Activated gamma-delta T cell treated with anti-CD3 and anti-CD28 coated beads, Interleukin-2, amount 50 U/mL, for 16 hours (primary cell): ENCODE data around the gene NKAIN2.

ENCODE experiments used
- DNase-seq: peaks from one replicate; pipeline ENCODE4 v3.0.0-alpha.2; 2020; ENCODE audit warnings: low read depth

NKAIN2 gene

GRCh38 chr6:124823240-124824111 lies 1019.8 kb downstream of the NKAIN2 start:
- DNase-seq: no peak

- no peak for DNase-seq
These were observed 1021.9 kb downstream of the NKAIN2 start for GRCh38 chr6:124825564-124825963.

GRCh38 chr6:124829822-124830221 lies 1026.2 kb downstream of the NKAIN2 start:
- no peak for DNase-seq

GRCh38 chr6:124830506-124830905 lies 1026.8 kb downstream of the NKAIN2 start:
- no peak for DNase-seq

- DNase-seq: no peak
These were observed 1050.8 kb downstream of the NKAIN2 start for GRCh38 chr6:124854338-124854922.

- no peak for DNase-seq
These were observed 1054.1 kb downstream of the NKAIN2 start for GRCh38 chr6:124857746-124858145.

GRCh38 chr6:124858564-124858963 lies 1054.9 kb downstream of the NKAIN2 start:
- DNase-seq: no peak

GRCh38 chr6:124859366-124859765 lies 1055.7 kb downstream of the NKAIN2 start:
- no peak for DNase-seq

GRCh38 chr6:124866040-124866439 lies 1062.4 kb downstream of the NKAIN2 start:
- DNase-seq: no peak

GRCh38 chr6:124867121-124867520 lies 1063.5 kb downstream of the NKAIN2 start:
- no peak for DNase-seq

GRCh38 chr6:124868481-124868880 lies 1064.8 kb downstream of the NKAIN2 start:
- DNase-seq: no peak

- DNase-seq: no peak
These were observed 1065.8 kb downstream of the NKAIN2 start for GRCh38 chr6:124869416-124869815.

GRCh38 chr6:124870611-124871459 lies 1067.2 kb downstream of the NKAIN2 start:
- no peak for DNase-seq

- no peak for DNase-seq
These were observed 1068.8 kb downstream of the NKAIN2 start for GRCh38 chr6:124872361-124873065.

- no peak for DNase-seq
These were observed 1069.4 kb downstream of the NKAIN2 start for GRCh38 chr6:124873066-124873410.
